Esophagus muscularis mucosa (tissue), 3 donors: Measurements from ENCODE around the gene MGLL.

ENCODE experiments used
- POLR2A ChIP-seq: fragments of 450-650 bp; IDR thresholded peaks from one replicate; pipeline ENCODE4 v1.6.1; 2017; ENCODE audit warnings: antibody characterized with exemption, moderate library complexity, mild to moderate bottlenecking, low read depth
- POLR2AphosphoS5 ChIP-seq, 2 donors: sonication (generic); formaldehyde crosslinking; IDR thresholded peaks; one replicate each; pipeline ENCODE4 v1.6.1; 2017; ENCODE audit warnings: antibody characterized with exemption in 2 of 2
- TF ChIP-seq, protein P1 (sequence below), 3 experiments: fragments of 200-600 bp in 2 of 3; fragments of 450-650 bp in 1 of 3; sonication (generic) in 2 of 3; IDR thresholded peaks; one replicate each; pipeline ENCODE4 v1.5.1; 2017 to 2019; ENCODE audit warnings: antibody characterized with exemption in 3 of 3, mild to moderate bottlenecking in 2 of 3, moderate library complexity in 1 of 3

DNA sequence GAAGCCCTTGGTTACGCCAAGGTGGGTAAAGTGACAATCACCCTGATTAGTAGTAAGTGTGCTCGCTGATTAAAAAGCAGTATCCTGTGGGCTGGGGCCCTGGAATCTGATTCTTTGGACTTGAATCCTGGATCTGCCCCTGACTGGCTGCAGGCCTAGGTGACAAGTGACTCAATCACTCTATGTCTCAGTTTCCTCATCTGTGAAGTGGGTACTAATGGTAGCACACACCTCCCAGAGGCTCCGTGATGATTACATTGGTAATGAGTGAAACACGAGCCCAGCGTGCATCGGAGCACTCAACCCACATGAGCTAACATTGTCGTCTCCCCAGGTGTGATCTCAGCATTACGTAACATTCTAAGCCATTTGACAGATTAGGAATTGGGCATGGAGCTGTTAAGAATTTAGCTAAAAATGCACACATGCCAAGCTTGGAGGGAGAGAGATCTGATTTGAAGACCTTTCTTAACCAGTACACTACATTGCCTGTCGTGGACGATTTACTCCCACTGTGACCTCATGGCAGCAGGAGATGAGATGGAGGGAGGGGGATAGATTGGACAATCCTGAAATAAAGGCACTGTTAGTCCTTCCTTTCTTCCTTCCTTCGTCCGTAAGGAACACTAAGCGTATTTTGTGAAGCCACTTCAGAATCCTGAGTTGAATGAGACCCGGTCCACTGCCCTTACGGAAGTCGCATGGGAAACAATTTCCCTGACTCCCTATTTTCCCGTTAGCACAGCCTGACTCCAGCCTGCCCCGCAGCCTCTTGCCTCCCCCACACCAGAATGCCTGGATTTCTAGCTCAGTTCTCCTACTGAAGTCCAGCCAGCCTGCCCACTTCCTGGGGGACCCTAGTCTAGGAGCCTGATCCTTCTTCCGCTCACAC lies 32.1 kb downstream of the MGLL start:
- TF ChIP-seq, protein P1, sequence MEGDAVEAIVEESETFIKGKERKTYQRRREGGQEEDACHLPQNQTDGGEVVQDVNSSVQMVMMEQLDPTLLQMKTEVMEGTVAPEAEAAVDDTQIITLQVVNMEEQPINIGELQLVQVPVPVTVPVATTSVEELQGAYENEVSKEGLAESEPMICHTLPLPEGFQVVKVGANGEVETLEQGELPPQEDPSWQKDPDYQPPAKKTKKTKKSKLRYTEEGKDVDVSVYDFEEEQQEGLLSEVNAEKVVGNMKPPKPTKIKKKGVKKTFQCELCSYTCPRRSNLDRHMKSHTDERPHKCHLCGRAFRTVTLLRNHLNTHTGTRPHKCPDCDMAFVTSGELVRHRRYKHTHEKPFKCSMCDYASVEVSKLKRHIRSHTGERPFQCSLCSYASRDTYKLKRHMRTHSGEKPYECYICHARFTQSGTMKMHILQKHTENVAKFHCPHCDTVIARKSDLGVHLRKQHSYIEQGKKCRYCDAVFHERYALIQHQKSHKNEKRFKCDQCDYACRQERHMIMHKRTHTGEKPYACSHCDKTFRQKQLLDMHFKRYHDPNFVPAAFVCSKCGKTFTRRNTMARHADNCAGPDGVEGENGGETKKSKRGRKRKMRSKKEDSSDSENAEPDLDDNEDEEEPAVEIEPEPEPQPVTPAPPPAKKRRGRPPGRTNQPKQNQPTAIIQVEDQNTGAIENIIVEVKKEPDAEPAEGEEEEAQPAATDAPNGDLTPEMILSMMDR (IDR thresholded peaks at IDR 0.05) = no peak
- TF ChIP-seq POLR2A (no peak), POLR2AphosphoS5 (IDR thresholded peaks at IDR 0.05) (no peak)
